Hepatic stellate cell (primary cell): ENCODE measurements around the gene RAB7B.

Experiments
- DNase-seq: peaks from one replicate; pipeline ENCODE4 v3.0.0; 2011; ENCODE audit warnings: low spot score

RAB7B gene

GRCh38 chr1:205973377-205974232 is 29.6 kb downstream of the RAB7B start:
- DNase-seq = no peak

DNA sequence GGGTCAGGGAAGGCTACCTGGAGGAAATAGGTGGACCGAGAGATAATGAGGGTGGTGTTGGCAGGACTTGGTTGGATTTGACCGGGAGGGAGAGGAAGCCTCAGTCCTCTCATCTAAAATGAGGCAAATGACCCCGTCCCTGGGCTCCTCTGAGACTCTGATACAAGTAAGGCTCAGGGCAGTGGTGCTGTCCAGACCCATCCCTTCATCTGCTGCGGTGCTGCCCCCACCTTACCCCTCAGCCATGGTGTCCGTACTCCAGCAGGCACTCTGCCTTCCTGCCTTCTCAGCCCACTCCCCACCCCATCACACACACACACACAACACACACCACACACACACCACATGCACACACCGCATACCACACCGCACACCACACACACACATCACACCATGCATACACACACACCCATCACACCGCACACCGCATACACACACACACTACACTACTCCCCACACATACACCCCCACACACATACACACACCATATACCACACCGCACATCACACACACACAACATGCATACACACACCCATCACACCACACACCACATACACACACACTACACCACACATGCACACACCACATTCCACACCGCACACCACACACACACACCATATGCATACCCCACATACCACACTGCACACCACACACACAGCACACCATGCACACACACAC is 30.6 kb downstream of the RAB7B start:
- DNase-seq = no peak

DNA sequence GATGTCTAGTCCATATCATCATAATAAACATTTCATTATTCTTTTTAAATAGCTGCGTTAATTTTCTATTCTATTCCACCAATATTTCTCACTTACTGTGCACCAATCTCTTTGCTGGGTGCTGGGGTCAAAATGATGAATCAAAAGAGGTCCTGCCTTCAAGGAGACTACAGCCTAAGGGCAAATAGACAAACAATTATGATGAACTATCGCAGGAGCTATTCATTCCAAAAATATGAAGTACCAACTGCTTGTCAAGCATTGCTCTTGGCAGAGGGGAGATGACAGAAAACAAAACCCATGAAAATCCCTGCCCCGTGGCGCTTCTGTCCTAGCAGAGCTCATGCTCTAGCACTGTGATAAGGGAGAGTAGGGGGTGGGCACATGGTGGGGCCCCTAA is 31.1 kb downstream of the RAB7B start:
- DNase-seq = no peak

- no peak for DNase-seq
These were observed 32.1 kb downstream of the RAB7B start for GRCh38 chr1:205971082-205971481.

DNA sequence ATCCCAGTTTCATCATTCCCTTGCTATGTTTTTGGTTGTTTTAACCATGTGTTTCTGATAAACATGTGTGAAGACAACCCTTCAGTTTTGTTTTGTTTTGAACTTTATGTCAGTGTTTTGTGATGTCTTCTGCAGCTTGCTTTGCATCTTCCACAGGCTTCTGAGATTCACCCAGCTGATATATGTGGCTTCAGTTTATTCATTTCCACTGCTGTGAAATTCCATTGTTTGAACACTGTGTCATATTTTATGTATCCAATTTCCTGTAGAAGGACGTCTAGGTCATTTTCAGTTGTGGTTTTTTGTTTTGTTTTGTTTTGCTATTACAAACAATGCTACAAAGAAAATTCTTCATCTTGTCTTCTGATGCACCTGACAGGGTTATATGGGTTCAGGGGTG is 32.7 kb downstream of the RAB7B start:
- DNase-seq = no peak

GRCh38 chr1:205969229-205969628 is 34.0 kb downstream of the RAB7B start:
- DNase-seq = no peak

GRCh38 chr1:205967554-205968335 is 35.5 kb downstream of the RAB7B start:
- no peak for DNase-seq

GRCh38 chr1:205965036-205965884 is 37.9 kb downstream of the RAB7B start:
- DNase-seq = no peak

GRCh38 chr1:205963352-205964155 is 39.6 kb downstream of the RAB7B start:
- DNase-seq = no peak

GRCh38 chr1:205962821-205963221 is 40.4 kb downstream of the RAB7B start:
- DNase-seq = no peak

DNA sequence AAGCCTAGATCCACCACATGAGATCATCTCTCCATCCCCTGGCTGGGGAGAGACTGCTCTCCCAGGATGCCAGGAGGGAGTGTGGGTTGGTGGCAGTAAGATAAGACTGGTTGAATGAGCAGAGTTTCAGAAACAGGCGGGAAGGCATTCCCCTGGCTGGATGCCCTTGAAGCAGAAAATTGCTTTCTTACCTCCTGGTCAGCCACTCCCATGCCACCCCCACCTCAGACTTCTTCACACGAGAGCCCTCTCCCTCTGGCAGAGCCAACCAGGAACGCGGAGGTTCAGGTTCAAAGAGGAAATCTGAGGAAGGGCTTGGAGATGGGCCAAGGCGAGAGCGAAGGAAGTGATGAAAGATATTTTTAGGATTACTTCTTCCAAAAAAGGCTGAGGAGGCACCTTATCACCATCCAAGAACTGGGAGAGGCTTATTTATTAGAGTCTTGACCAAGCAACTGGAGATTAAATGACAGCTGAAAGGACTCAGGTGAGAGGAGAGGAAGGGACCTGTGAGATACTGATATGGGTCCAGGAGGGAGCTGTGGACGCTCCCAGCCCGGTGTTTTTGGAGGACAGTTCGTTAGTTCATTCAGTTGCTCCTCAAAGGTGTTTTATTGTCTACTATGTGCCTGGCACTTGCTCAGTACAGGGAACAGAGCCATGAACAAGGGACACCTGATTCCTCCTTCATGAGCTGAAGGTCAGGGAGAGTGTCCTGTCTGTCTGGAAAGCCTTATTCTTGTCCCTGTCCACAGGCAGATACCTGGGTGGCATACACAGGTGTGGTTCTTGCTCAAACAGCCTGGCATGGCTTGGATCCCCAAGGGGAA is 41.0 kb downstream of the RAB7B start:
- no peak for DNase-seq

DNA sequence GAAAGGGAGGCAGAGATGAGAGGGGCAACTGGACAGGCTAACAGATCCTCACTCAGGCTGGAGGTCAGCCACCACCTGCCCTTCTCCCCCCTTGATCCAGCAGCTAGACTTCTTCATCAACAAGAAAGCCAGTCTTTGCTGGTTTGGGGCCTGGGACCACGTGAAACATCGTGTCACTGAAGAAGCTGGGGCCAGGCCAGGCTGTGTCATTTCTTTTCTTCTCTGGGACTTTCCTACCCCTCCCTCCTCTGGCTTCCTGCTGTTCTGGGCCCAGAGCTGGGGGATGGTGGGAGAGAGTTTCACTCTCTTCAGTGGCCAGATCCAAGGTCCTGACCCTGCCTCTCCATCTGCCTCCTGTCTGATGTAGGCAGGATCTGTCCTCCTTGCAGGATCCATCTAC is 41.8 kb downstream of the RAB7B start:
- DNase-seq = no peak

- no peak for DNase-seq
These were observed 43.4 kb downstream of the RAB7B start for GRCh38 chr1:205959789-205960188.

DNA sequence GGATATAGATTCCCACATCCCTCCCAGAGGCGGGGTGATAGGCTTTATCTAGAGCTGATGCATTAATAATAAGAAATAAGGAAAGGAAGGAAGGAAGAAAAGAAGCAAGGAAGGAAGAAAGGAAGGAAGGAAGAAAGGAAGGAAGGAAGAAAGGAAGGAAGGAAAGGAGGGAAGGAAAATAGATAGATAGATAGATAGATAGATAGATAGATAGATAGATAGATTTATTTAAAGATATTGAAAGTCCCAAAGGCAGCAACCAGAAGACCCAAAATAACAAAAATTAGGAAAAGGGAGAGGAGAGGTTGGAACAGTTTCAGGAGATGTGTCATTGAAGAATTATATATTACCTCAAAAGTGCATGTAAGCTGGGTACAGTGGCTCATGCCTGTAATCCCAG is 47.7 kb downstream of the RAB7B start:
- DNase-seq = no peak

- DNase-seq = no peak
These were observed 48.3 kb downstream of the RAB7B start for GRCh38 chr1:205954819-205955404.

DNA sequence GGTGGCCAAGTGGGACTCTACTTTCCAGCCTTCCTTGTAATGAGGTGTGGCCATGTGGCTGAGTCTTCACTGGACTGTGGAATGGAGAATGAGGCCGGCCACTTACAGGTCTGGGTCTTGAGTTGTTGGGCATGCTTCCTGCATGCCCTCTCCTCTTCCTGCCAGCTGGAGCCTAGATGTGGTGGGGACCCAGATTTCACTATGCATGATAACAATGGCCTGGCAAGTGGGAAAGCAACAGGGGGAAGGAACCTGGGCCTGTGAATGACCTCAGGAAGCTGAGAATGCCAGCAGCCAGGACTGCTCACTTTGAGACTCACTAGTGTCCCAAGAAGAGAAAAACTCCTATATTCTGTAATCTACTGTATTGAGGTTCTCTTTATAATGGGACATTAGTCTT is 51.4 kb downstream of the RAB7B start:
- DNase-seq = no peak

DNA sequence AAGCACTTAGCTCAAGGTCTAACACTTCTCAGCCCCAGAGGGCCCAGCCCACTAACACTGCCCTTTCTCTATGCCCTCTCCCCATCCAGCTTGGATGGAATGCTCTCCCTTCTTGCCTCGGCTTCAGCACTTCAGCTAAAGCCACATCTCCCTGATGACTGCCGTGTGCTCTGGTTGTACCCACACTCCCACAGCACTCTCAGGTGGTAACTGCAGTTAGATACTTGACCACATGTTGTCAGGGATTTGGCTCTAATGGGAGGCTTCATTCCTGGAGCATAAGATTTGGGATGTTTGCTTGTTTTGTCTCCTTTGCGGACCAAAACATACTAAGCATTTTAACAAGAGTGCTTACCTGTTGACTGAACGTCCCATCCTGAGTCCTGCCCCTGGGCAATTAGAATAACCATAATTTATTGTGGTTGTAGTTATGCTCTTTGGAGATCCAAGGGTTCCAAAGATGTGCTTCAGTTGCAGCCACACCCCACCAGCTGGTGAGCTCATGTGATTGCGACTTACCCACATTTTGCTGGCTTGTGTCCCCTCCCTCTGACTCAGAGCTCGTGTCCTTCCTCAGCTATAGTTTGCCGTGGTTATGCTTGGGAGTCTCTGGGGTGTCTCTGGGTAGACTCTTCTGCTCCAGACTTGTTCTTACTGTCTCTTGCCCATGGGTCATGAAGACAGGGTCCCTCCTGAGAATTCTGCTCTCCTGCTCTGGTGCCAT is 52.2 kb downstream of the RAB7B start:
- peak; percentile 37 for DNase-seq

GRCh38 chr1:205950280-205950679 is 52.9 kb downstream of the RAB7B start:
- DNase-seq = no peak

- no peak for DNase-seq
These were observed 53.4 kb downstream of the RAB7B start for GRCh38 chr1:205949753-205950152.
